ENCODE results near the gene RBP5. TPM values are rescaled to one million over a fixed set of nuclear protein-coding genes. Genes with fewer than 3 reads are reported as not detected.

The RBP5 gene
- total RNA-seq, 1 experiment from 2014 or later, result not detected

DNA sequence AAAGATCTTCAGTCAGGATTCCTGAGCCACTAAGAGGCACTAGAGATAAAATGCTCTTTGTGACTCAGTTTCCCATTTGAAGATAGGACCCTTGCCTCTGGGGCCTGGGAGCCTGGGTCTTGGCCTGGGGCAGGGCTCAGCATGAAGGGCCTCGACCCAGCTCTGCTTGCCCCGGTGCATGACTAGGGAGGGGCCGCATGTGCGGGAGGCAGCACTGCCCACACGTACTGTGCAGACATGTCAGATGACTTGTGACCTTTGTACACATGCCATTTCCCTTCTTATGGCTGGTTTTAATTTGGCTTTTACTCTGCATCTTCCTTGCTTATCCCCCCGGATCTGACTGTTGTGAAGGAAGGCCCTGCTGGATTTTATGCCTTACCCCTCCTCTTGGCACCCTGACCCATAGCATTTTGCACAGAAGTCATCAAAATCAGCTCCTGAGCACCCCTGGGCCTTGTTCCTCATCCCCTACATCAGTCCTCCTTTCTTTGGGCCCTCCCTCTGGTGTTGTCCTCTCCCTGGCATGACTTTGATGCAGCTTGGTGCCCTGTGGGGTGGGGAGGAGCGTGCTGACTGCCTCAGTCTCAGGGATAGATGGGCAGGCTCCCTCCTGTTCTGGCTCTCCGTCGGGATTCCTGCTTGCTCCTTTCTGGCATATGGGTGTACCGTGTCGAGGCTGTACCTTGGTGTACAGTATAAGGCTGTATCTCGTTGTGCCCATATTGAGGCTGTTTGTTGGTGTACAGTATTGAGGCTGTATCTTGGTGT, 5.9 kb upstream of the RBP5 start:
- Histone ChIP-seq H4K20me1 (ENCODE audit: low read length) (no peaks in the 10 kb centered on the region), H3K4me2 (ENCODE audit: low read length) (no peak overlapping the region), H2AFZ (ENCODE audit: low read length) (no peak overlapping the region), H3K36me3 (ENCODE audit: low read depth, low read length) (no peaks in the 10 kb centered on the region), H3K79me2 (ENCODE audit: low read length) (no peaks in the 10 kb centered on the region), H3K9me2 (replicated peaks; ENCODE audit: low read length) (no peaks in the 10 kb centered on the region), H3K4me1 (ENCODE audit: insufficient read depth, low read length) (peaks cover 2% of the 10 kb centered on the region), H3F3A (ENCODE audit: low read length, unreplicated experiment) (no peaks in the 10 kb centered on the region), H3K4me3 (ENCODE audit: low read length) (no peak overlapping the region), H3K9me3 (ENCODE audit: low read length) (no peaks in the 10 kb centered on the region), H3K9ac (ENCODE audit: low read length) (no peak overlapping the region), H3K27me3 (ENCODE audit: low read length) (no peaks in the 10 kb centered on the region), H3K27ac (ENCODE audit: low read length) (no peak overlapping the region)
- intact Hi-C loops (cut with micrococcal nuclease), result no loop called here
- no TSS peak for BruUV-seq (replicated peaks)
- ChIA-PET POLR2A (ENCODE audit: unreplicated experiment) (no interaction called here), CTCF (no interaction called here)
- ATAC-seq, result no peak
- no peak for DNase-seq
- TF ChIP-seq EZH2phosphoT487 (IDR thresholded peaks at IDR 0.05; ENCODE audit: borderline replicate concordance, low read length) (no peak), EZH2 (IDR thresholded peaks at IDR 0.05; ENCODE audit: low read length, unreplicated experiment) (no peak)
- TF ChIP-seq, protein P1, sequence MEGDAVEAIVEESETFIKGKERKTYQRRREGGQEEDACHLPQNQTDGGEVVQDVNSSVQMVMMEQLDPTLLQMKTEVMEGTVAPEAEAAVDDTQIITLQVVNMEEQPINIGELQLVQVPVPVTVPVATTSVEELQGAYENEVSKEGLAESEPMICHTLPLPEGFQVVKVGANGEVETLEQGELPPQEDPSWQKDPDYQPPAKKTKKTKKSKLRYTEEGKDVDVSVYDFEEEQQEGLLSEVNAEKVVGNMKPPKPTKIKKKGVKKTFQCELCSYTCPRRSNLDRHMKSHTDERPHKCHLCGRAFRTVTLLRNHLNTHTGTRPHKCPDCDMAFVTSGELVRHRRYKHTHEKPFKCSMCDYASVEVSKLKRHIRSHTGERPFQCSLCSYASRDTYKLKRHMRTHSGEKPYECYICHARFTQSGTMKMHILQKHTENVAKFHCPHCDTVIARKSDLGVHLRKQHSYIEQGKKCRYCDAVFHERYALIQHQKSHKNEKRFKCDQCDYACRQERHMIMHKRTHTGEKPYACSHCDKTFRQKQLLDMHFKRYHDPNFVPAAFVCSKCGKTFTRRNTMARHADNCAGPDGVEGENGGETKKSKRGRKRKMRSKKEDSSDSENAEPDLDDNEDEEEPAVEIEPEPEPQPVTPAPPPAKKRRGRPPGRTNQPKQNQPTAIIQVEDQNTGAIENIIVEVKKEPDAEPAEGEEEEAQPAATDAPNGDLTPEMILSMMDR (conservative IDR thresholded peaks at IDR 0.05; ENCODE audit: low read depth, low read length), result no peak

DNA sequence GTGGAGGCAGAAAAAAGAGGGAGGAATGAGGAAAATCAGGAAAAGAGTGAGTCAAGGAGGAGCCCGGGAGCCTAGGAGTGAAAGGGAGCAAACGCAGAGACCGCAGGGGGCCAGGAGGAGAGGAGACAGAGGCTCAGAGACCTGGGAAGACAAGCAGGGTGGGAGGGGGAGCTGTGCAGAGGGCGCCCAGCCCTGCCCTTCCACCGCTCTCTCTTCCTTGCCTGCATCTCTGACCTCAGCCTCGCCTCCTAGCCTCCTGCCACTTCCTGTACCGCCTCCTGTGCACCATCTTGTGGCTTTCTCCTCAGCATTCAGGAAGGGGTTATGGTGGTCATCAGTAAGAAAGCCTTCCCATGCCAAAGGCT, 2.8 kb upstream of the RBP5 start:
- Histone ChIP-seq H3K9me3 (ENCODE audit: low read length) (no peaks in the 10 kb centered on the region), H4K20me1 (ENCODE audit: low read length) (no peaks in the 10 kb centered on the region), H3K79me2 (ENCODE audit: low read length) (no peaks in the 10 kb centered on the region), H3F3A (ENCODE audit: low read length, unreplicated experiment) (no peaks in the 10 kb centered on the region), H3K27ac (ENCODE audit: low read length) (no peak overlapping the region), H2AFZ (ENCODE audit: low read length) (peak overlapping the region; percentile 93; the same call in 1 of the 2 replicates), H3K9ac (ENCODE audit: low read length) (no peak overlapping the region), H3K27me3 (ENCODE audit: low read length) (no peaks in the 10 kb centered on the region), H3K36me3 (ENCODE audit: low read depth, low read length) (no peaks in the 10 kb centered on the region), H3K4me2 (ENCODE audit: low read length) (peak overlapping the region; percentile 91), H3K4me1 (ENCODE audit: insufficient read depth, low read length) (peaks cover 7% of the 10 kb centered on the region), H3K4me3 (ENCODE audit: low read length) (peak overlapping the region; percentile 81), H3K9me2 (replicated peaks; ENCODE audit: low read length) (no peaks in the 10 kb centered on the region)
- TF ChIP-seq, protein P1 (conservative IDR thresholded peaks at IDR 0.05; ENCODE audit: low read depth, low read length), result no peak
- TF ChIP-seq EZH2phosphoT487 (IDR thresholded peaks at IDR 0.05; ENCODE audit: borderline replicate concordance, low read length), result no peak
- TF ChIP-seq EZH2 (IDR thresholded peaks at IDR 0.05; ENCODE audit: low read length, unreplicated experiment), result no peak
- DNase-seq (no peak), ATAC-seq (no peak)
- ChIA-PET CTCF (no interaction called here), POLR2A (ENCODE audit: unreplicated experiment) (no interaction called here)
- BruUV-seq (replicated peaks), result no TSS peak
- intact Hi-C loops (cut with micrococcal nuclease), result no loop called here
